Coronary artery (tissue), 2 donors: Measurements from ENCODE around the gene GPR6.

Experiments used
- DNase-seq: peaks from one replicate; pipeline ENCODE4 v3.0.0-alpha.2; 2017; ENCODE audit warnings: low spot score
- H3K27ac ChIP-seq, 2 donors: fragments of 200-600 bp; sonication (generic); one replicate each; pipeline ENCODE4 v1.5.1; 2016 to 2019
- H3K4me3 ChIP-seq: fragments of 200-600 bp; sonication (generic); 2 replicates; pipeline ENCODE4 v1.5.1; 2016; ENCODE audit warnings: mild to moderate bottlenecking, moderate library complexity
- CTCF ChIP-seq: fragments of 200-600 bp; sonication (generic); IDR thresholded peaks from one replicate; pipeline ENCODE4 v1.5.1; 2019; ENCODE audit warnings: antibody characterized with exemption

The GPR6 gene

GRCh38 chr6:109998159-109998785 is 20.2 kb downstream of the GPR6 start:
- no peak for TF ChIP-seq CTCF
- no peak for DNase-seq

DNA sequence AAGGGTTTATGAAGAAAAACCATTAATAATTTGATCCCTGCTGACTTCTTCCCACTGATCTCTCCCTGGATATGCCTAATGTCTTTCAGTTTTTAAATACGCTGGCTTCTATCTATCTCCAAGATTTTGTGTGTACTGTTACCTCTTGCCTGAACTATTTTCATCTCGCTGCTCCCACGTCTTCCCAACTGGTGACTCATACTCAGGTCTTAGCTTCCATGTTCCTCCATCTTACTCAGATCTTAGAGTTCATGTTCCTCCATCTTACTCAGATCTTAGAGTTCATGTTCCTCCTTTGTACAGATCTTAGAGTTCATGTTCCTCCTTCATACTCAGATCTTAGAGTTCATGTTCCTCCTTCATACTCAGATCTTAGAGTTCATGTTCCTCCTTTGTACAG is 21.6 kb downstream of the GPR6 start:
- Histone ChIP-seq H3K4me3 (no peak overlapping the region), H3K27ac (no peak overlapping the region)
- DNase-seq: no peak
- TF ChIP-seq CTCF: no peak

More at GRCh38 chr6:109998159-109998785, 20.2 kb downstream of the GPR6 start:
- Histone ChIP-seq H3K27ac (no peak overlapping the region), H3K4me3 (no peak overlapping the region)

DNA sequence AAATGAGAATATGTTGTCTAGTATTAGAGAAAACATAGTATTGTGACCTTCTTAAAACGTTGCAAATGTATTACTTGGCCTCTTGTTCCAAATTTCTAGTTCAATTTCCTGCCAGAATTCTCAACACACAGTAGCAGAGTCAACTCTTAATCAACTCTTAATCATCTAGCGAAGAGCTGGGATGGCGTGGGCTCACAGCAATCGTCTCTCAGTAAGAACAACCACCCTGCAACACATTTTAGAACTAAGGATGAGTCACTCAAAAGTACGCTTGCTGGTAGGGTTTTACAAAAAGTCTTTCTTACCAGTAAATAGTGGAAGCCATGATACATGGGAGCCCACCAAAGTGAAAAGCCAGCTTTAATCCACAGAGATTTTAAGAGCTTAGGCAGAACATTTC is 24.6 kb downstream of the GPR6 start:
- Histone ChIP-seq H3K4me3 (no peak overlapping the region), H3K27ac (no peak overlapping the region)
- no peak for TF ChIP-seq CTCF
- DNase-seq: no peak

DNA sequence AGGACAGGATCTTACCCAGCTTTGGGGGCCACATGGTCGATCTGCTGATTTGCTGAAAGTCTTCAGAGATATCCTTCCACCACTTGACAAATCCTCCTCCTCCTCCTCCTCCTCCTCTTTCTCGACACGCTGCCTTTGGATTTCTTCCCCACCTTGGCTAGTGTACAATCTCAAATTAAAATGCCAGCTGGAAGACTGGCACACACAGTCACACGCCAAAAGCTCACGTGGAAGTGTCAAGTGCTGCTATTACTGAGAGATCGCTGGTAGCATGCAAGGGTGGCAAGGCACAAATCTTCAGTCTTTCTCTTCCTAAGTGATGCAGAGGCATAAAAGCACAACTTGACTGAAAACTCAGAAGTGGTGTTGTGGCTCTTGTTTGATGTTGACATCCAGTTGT is 35.3 kb downstream of the GPR6 start:
- no peak for DNase-seq
- no peak for TF ChIP-seq CTCF
- no peak overlapping the region for H3K27ac ChIP-seq
- H3K4me3 ChIP-seq: no peak overlapping the region

- no peak for DNase-seq
- Histone ChIP-seq H3K27ac (no peak overlapping the region), H3K4me3 (no peak overlapping the region)
- no peak for TF ChIP-seq CTCF
Measured at GRCh38 chr6:110015206-110015605, 37.1 kb downstream of the GPR6 start.

DNA sequence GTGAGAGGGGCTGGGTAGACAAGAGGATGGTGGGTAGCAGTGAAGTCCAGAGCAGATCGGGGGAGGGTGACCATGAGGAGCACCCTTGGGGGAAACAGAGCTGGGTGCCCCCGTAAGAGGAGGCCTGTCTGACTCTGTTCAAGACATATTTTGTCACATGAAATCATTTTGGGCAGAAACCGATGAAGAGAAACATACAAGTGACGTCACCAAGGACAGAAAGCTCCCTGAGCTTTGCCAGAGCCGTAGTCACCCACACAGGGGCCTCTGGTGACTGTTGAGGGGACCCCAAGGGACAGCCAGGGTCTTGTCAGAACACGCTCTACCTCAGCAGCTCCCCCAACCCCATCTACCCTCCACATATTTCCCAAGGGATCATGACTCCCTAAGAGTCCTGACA is 39.2 kb downstream of the GPR6 start:
- DNase-seq: no peak
- no peak for TF ChIP-seq CTCF

GRCh38 chr6:110017946-110018345 is 39.8 kb downstream of the GPR6 start:
- H3K4me3 ChIP-seq: no peak overlapping the region
- H3K27ac ChIP-seq: no peak overlapping the region
- no peak for TF ChIP-seq CTCF
- DNase-seq: no peak

More for the DNA sequence above, 39.2 kb downstream of the GPR6 start:
- Histone ChIP-seq H3K4me3 (no peak overlapping the region), H3K27ac (no peak overlapping the region)
